HL-60/S4 treated with retinoic acid at 250 ng/mL for 4 days and 3 days (cell line): ENCODE data around the gene ADH6.
"Not testable (repeated sequence)": the region's sequence is repeated elsewhere in the genome, so short reads cannot be mapped to it uniquely, and the experiment has no call there.

Source experiments
- in situ Hi-C: fragments of 300-500 bp; cut with MboI; formaldehyde crosslinking; loops from 2 replicates; pipeline ENCODE4 v1.7.0; 2022; ENCODE audit warnings: low sequenced_read_pairs

ADH6 gene

GRCh38 chr4:99200138-99200537, 18.9 kb downstream of the ADH6 start:
- in situ Hi-C loops: no loop called here

DNA sequence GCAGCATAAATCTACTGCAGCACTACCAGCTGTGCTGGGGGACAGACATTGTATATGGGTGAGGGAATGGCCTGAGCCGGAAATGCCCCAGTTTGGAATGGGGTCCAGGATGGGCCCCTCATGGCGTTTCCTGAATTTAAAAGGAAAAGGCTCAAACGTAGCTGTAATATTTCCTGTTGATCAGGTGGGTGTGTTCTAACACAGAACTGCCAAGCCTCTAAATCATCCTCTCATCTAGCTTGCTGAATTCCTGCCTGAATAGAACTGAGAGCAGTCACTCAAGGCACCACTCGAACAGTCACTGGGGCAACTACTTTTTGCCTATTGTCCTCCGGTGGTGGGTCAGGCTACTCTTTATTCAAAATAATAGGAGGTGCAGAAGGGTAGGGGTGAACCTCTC, 28.7 kb downstream of the ADH6 start:
- in situ Hi-C loops: no loop called here

- in situ Hi-C loops: not testable (repeated sequence)
Measured at GRCh38 chr4:99189900-99190299, 29.1 kb downstream of the ADH6 start.

DNA sequence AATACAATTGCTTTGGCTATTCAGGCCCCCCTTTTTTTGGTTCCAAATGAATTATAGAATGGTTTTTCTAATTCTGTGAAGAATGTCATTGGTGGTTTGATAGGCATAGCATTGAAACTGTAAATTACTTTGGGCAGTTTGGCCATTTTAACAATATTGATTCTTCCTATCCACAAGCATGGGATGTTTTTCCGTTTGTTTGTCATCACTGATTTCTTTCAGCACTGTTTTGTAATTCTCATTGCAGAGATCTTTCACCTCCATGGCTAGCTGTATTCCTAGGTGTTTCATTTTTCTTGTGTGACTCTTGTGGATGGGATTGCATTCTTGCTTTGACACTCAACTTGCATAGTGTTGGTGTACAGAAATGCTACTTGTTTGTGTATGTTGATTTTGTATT, 33.0 kb downstream of the ADH6 start:
- in situ Hi-C loops: no loop called here

DNA sequence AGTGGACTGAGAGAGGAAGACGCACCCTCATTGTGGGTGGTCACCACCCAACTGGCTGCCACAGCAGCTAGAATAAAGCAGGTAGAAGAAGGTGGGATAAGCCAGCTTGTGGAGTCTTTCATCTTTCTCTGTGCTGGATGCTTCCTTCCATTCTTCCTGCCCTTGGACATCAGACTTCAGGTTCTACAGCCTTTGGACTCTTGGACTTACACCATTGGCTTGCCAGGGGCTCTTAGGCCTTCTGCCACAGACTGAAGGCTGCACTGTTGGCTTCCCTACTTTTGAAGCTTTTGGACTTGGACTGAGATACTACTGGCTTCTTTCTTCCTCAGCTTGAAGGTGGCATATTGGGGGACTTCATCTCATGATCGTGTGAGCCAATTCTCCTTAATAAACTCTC, 33.5 kb downstream of the ADH6 start:
- in situ Hi-C loops: no loop called here

DNA sequence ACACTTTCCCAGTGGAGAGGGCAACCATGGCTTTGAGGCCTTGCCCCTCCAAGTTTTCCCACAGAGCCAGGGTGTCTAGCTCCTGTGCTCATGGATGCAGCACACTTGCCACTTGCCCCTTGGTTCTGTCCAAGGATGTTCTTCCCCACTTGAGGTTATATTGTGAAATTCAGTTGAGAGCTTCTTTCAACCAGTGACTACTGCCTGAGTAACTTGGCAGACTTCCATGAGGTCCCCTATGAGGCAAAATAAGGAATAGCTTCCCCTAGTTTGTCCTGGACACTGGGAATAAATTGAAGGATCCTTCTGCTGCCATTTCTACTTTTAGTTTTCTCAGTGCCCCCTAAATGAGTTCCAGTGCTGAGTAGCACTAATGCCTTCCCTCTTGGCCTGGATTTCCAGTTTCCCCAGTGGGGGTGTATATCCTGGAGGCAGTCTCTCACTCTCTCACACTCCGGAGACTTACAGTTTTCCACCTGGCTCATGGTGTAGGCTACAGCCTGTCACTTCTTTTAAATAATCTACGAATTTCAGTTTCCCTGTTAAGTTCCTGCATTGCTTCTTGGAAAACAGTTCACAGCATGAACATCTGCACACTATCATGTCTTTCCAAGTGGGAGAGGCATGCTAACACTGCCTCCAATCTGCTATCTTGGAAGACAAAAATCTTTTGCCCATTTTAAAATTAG, 38.5 kb downstream of the ADH6 start:
- in situ Hi-C loops: no loop called here

GRCh38 chr4:99179626-99180025, 39.4 kb downstream of the ADH6 start:
- in situ Hi-C loops: no loop called here

DNA sequence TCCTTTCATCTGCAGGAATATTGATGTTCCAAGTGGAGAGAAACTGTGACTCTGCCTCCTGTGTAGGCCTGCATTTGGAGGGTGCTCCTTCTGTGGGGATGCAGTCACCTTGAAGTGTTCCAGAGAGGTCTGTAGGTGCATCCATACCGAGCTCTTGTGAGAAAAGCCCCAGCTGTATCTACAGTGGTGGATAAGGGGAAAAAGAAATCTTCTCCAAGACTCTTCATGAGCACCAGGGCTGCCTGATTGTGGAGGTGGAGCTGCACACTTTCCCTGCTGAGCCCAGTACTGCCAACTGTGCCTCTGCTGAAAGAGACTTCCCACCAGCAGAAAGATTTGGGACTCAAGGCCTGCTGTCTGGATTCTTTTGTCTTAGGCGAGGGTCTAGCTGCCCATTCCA, 39.9 kb downstream of the ADH6 start:
- in situ Hi-C loops: no loop called here

DNA sequence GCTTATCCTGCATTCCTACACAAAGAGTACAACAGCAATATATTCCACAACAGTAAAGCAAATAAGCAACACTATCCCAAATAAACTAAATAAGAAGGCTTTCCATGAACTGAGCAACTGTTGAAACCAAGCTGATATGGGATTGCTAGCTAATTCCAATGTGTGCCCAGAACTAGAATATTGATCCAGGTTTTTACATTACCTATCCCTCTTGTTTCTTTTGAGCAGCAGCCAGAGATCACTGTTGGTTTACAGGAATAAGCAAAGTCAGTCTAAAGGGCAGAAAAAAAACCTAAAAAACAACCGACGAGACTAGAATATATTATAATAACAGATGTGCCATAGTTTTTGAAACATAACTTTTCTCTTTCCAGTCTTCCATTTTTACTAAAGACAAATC, 52.5 kb downstream of the ADH6 start:
- in situ Hi-C loops: no loop called here

GRCh38 chr4:99165978-99166377, 53.1 kb downstream of the ADH6 start:
- in situ Hi-C loops: no loop called here

- in situ Hi-C loops: no loop called here
Measured at GRCh38 chr4:99161373-99162099, 57.5 kb downstream of the ADH6 start.

- in situ Hi-C loops: no loop called here
Measured at GRCh38 chr4:99159699-99160098, 59.3 kb downstream of the ADH6 start.

DNA sequence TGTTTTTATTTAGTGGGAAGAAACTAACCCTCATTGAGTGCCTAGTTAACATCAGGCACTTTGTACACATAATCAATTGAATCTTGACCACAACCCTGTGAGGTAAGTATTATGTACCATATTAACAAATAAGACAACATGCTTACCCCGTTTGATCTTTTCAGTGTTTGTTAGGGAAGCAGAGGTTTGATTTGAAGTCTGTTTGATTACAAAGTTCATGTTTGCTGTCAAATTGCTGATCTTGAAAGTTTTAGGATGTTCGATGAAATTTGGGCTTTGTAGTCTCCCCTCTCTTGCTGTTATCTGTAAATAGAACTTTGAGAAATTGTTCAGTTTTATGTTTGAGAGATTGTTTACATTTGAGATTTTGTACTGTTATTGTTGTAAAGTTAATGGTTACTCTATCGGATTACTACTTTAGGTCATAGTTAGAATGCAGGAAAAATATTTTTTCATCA, 61.5 kb downstream of the ADH6 start:
- in situ Hi-C loops: no loop called here

GRCh38 chr4:99156992-99157391, 62.1 kb downstream of the ADH6 start:
- in situ Hi-C loops: no loop called here

DNA sequence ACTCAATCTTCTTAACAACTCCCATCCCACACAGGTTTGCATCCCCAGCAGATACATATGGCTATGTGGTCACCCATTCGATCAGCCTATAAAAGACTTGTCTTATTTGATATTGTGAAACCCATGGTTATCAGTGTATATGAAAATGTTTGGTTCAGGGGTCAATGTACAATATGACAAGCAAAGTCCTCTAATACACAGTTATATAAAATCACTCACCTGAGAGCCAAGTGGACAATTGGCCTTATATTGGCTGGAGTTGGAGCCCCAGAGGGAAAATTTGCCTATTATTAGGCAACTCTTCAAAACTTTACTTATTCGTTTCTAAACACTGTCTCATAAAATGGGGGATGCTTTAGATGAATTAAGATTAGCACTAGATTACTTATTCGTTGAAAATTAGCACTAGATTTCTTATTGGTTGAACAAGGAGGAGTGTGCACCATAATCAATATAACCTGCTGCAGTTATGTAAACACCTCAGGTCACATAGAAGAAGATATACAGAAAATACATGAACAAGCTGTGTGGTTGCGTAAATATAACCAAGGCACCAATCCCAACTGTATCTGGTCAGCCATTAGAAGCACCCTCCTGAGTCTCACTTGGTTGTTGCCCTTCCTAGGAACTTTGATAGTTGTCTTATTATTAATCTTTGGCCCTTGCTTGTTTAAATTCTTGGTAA, 64.2 kb downstream of the ADH6 start:
- in situ Hi-C loops: no loop called here
